DND-41 (cell line): ENCODE results near the gene KNDC1.

Source experiments
- ATAC-seq: fragments of 200-7000 bp; cut with Tn5 transposase; 3 replicates; pipeline ENCODE4 v1.9.1; 2021; ENCODE audit warnings: low read depth; ENCODE audit not compliant: insufficient read depth
- DNase-seq: peaks from one replicate; pipeline ENCODE4 v3.0.0-alpha.2; 2020
- H2AFZ ChIP-seq: 2 replicates; pipeline ENCODE4 v1.6.0; 2012; ENCODE audit warnings: low read depth, low read length
- H3K27ac ChIP-seq: 2 replicates; pipeline ENCODE4 v1.5.1; 2012; ENCODE audit warnings: low read length, inconsistent platforms
- H3K27me3 ChIP-seq: fragments of 200-600 bp; sonication (generic); 2 replicates; pipeline ENCODE4 v1.6.0; 2012; ENCODE audit warnings: low read length, mild to moderate bottlenecking, inconsistent platforms; ENCODE audit not compliant: insufficient read depth, poor library complexity
- H3K36me3 ChIP-seq: 2 replicates; pipeline ENCODE4 v1.5.1; 2012; ENCODE audit warnings: low read length, inconsistent platforms; ENCODE audit not compliant: insufficient read depth
- H3K4me1 ChIP-seq: 2 replicates; pipeline ENCODE4 v1.5.1; 2012; ENCODE audit warnings: mild to moderate bottlenecking, low read length; ENCODE audit not compliant: insufficient read depth
- H3K4me2 ChIP-seq: 2 replicates; pipeline ENCODE4 v1.6.0; 2012; ENCODE audit warnings: mild to moderate bottlenecking, moderate library complexity, low read length, inconsistent platforms; ENCODE audit not compliant: insufficient read depth
- H3K4me3 ChIP-seq, 2 experiments: fragments of 200-600 bp in 1 of 2; shearing (Covaris generic) in 1 of 2; 2 replicates each; pipeline ENCODE4 v1.5.1; 2012 to 2016; ENCODE audit warnings: inconsistent platforms in 2 of 2, low read length in 2 of 2, mild to moderate bottlenecking in 2 of 2, low read depth in 1 of 2, moderate library complexity in 1 of 2
- H3K79me2 ChIP-seq: 2 replicates; pipeline ENCODE4 v1.6.0; 2012; ENCODE audit warnings: low read length, inconsistent platforms; ENCODE audit not compliant: insufficient read depth
- H3K9ac ChIP-seq: 2 replicates; pipeline ENCODE4 v1.6.0; 2012; ENCODE audit warnings: low read depth, mild to moderate bottlenecking, inconsistent platforms, low read length, moderate library complexity
- H3K9me3 ChIP-seq: 2 replicates; pipeline ENCODE4 v1.5.1; 2012; ENCODE audit warnings: low read length, moderate library complexity, mild to moderate bottlenecking, inconsistent platforms; ENCODE audit not compliant: insufficient read depth, severe bottlenecking
- H4K20me1 ChIP-seq: 2 replicates; pipeline ENCODE4 v1.6.0; 2012; ENCODE audit warnings: low read length; ENCODE audit not compliant: insufficient read depth
- CTCF ChIP-seq: IDR thresholded peaks from 2 replicates; pipeline ENCODE4 v1.5.1; 2012; ENCODE audit warnings: borderline replicate concordance, low read length, moderate library complexity, mild to moderate bottlenecking; ENCODE audit not compliant: poor library complexity, severe bottlenecking; ENCODE audit errors: extremely low read depth
- EZH2 ChIP-seq: IDR thresholded peaks from 3 replicates; pipeline ENCODE4 v1.6.1; 2012; ENCODE audit warnings: borderline replicate concordance, low read depth, mild to moderate bottlenecking, moderate library complexity, low read length, inconsistent platforms; ENCODE audit not compliant: severe bottlenecking

The KNDC1 gene

GRCh38 chr10:133167693-133168616 is 7.9 kb downstream of the KNDC1 start:
- no peak overlapping the region for H3K4me3 ChIP-seq
- TF ChIP-seq EZH2 = no peak

DNA sequence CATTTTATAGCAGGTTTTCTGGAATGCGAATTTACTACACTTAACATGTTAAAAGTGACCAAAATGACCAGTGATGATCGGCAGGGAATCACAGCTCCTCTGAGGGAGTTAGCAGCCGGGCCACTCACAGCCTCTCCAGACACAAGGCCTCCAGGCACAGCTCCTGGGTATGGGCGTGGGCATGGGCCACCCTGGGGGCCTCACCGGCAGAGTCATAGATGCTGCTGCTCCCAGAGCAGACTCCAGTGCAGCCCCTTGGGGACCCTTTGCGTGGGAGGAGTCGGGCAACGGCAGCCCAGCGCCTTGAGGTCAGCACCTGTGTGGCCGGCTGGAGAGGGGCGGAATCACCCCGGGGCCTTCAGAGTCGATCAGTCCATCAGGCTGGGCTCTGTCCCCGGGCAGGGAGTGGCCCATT is 8.6 kb downstream of the KNDC1 start:
- Histone ChIP-seq H3K79me2 (no peaks in the 10 kb centered on the region), H3K36me3 (no peaks in the 10 kb centered on the region), H3K27ac (no peak overlapping the region), H3K4me1 (no peaks in the 10 kb centered on the region), H4K20me1 (peaks cover 4% of the 10 kb centered on the region; the same call in 1 of the 2 replicates), H3K4me3 (no peak overlapping the region), H2AFZ (no peak overlapping the region), H3K9me3 (no peaks in the 10 kb centered on the region), H3K4me2 (no peak overlapping the region), H3K27me3 (no peaks in the 10 kb centered on the region), H3K9ac (no peak overlapping the region)
- DNase-seq (no peak), ATAC-seq (no peak)
- TF ChIP-seq EZH2 = no peak
- TF ChIP-seq CTCF = no peak

More at GRCh38 chr10:133167693-133168616, 7.9 kb downstream of the KNDC1 start:
- Histone ChIP-seq H3K4me1 (no peaks in the 10 kb centered on the region), H3K9ac (no peak overlapping the region), H3K27me3 (no peaks in the 10 kb centered on the region), H3K36me3 (no peaks in the 10 kb centered on the region), H3K9me3 (no peaks in the 10 kb centered on the region), H3K27ac (no peak overlapping the region), H3K4me2 (no peak overlapping the region), H4K20me1 (peaks cover 4% of the 10 kb centered on the region; the same call in 1 of the 2 replicates), H3K79me2 (no peaks in the 10 kb centered on the region), H2AFZ (no peak overlapping the region)
- DNase-seq (no peak), ATAC-seq (no peak)

GRCh38 chr10:133169173-133169947 is 9.3 kb downstream of the KNDC1 start:
- no peaks in the 10 kb centered on the region for H3K9me3 ChIP-seq
- no peaks in the 10 kb centered on the region for H3K4me1 ChIP-seq
- H3K36me3 ChIP-seq = no peaks in the 10 kb centered on the region
- no peak for TF ChIP-seq CTCF
- no peak for TF ChIP-seq EZH2
- H4K20me1 ChIP-seq = peaks cover 4% of the 10 kb centered on the region; the same call in 1 of the 2 replicates
- H3K4me2 ChIP-seq = no peak overlapping the region
- H3K27ac ChIP-seq = no peak overlapping the region
- ATAC-seq (no peak), DNase-seq (no peak)
- no peaks in the 10 kb centered on the region for H3K27me3 ChIP-seq
- H2AFZ ChIP-seq = no peak overlapping the region
- no peaks in the 10 kb centered on the region for H3K79me2 ChIP-seq
- no peak overlapping the region for H3K9ac ChIP-seq
- H3K4me3 ChIP-seq = no peak overlapping the region

DNA sequence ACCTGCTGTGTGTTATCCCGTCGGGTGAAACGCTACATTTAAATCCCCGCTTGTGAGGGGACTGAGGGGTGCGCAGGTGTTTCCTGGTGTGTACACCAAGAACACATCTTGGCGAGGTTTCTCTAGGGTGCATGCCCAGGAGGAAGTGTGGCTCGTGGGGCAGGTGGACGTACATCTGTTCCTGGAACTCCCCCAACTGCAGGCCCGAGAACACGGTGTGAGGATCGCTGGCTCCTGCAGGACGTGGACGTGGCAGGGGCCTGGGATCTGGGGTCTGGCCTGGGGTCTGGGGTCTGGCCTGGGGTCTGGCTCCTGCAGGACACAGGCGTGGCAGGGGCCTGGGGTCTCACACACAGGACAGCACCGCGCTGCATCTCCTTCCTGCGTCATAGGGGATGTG is 10.1 kb downstream of the KNDC1 start:
- peaks cover 4% of the 10 kb centered on the region; the same call in 1 of the 2 replicates for H4K20me1 ChIP-seq
- H2AFZ ChIP-seq = no peak overlapping the region
- no peaks in the 10 kb centered on the region for H3K79me2 ChIP-seq
- H3K4me3 ChIP-seq = no peak overlapping the region
- no peak overlapping the region for H3K4me2 ChIP-seq
- no peaks in the 10 kb centered on the region for H3K36me3 ChIP-seq
- TF ChIP-seq EZH2 = no peak
- TF ChIP-seq CTCF = no peak
- no peaks in the 10 kb centered on the region for H3K27me3 ChIP-seq
- DNase-seq = no peak
- H3K9ac ChIP-seq = no peak overlapping the region
- ATAC-seq = no peak
- H3K27ac ChIP-seq = no peak overlapping the region
- no peaks in the 10 kb centered on the region for H3K9me3 ChIP-seq
- no peaks in the 10 kb centered on the region for H3K4me1 ChIP-seq
